Measurements from ENCODE around the gene PIP4K2C.

The PIP4K2C gene

GRCh38 chr12:57574795-57575194 is 16.2 kb upstream of the PIP4K2C start:
- WGBS (ENCODE audit: extremely low coverage, insufficient coverage, low lambda C conversion rate): no CpG with 5 or more reads among the region's 10 CpGs

GRCh38 chr12:57575771-57576612 is 15.0 kb upstream of the PIP4K2C start:
- Histone ChIP-seq H3K27ac (ENCODE audit: low read depth, low read length) (no peak overlapping the region), H4K5ac (ENCODE audit: low read length) (no peak overlapping the region), H3K4me1 (ENCODE audit: control insufficient read depth, low read depth, low read length) (no peaks in the 10 kb centered on the region), H3K27me3 (ENCODE audit: insufficient read depth, low read length, poor library complexity) (no peaks in the 10 kb centered on the region), H2BK5ac (ENCODE audit: low read length) (no peak overlapping the region), H3K4me3 (ENCODE audit: low read length) (no peak overlapping the region), H2AK5ac (ENCODE audit: low read length) (no peak overlapping the region), H4K8ac (ENCODE audit: low read depth, low read length) (no peak overlapping the region), H3K18ac (ENCODE audit: low read length) (no peak overlapping the region), H3K36me3 (ENCODE audit: control insufficient read depth, insufficient read depth, low read length) (peaks cover 4% of the 10 kb centered on the region), H3K4ac (ENCODE audit: low read depth, low read length) (no peak overlapping the region), H3K79me2 (ENCODE audit: control insufficient read depth, insufficient read depth, low read length) (no peaks in the 10 kb centered on the region), H2BK120ac (ENCODE audit: low read depth, low read length) (no peak overlapping the region), H2BK15ac (replicated peaks; ENCODE audit: low read depth) (no peak overlapping the region), H3K56ac (ENCODE audit: low read length) (no peak overlapping the region), H3K79me1 (ENCODE audit: low read length) (no peaks in the 10 kb centered on the region), H3K23ac (ENCODE audit: low read length) (no peak overlapping the region), H3K4me2 (ENCODE audit: low read length) (no peak overlapping the region), H3K9ac (ENCODE audit: low read length) (no peak overlapping the region)
- no CpG with 5 or more reads among the region's 12 CpGs for WGBS (ENCODE audit: extremely low coverage, insufficient coverage, low lambda C conversion rate)
- no peak for DNase-seq

More at GRCh38 chr12:57574795-57575194, 16.2 kb upstream of the PIP4K2C start:
- no peak overlapping the region for H4K8ac ChIP-seq (ENCODE audit: low read depth, low read length)
- no peak overlapping the region for H3K4me3 ChIP-seq (ENCODE audit: low read length)
- H3K27me3 ChIP-seq (ENCODE audit: insufficient read depth, low read length, poor library complexity): no peaks in the 10 kb centered on the region
- H3K56ac ChIP-seq (ENCODE audit: low read length): no peak overlapping the region
- H3K4me2 ChIP-seq (ENCODE audit: low read length): no peak overlapping the region
- no peak overlapping the region for H3K9ac ChIP-seq (ENCODE audit: low read length)
- no peak overlapping the region for H3K18ac ChIP-seq (ENCODE audit: low read length)
- H3K4ac ChIP-seq (ENCODE audit: low read depth, low read length): no peak overlapping the region
- H3K23ac ChIP-seq (ENCODE audit: low read length): no peak overlapping the region
- H2AK5ac ChIP-seq (ENCODE audit: low read length): no peak overlapping the region
- no peak overlapping the region for H2BK120ac ChIP-seq (ENCODE audit: low read depth, low read length)
- no peak overlapping the region for H3K27ac ChIP-seq (ENCODE audit: low read depth, low read length)
- H3K79me2 ChIP-seq (ENCODE audit: control insufficient read depth, insufficient read depth, low read length): no peaks in the 10 kb centered on the region
- no peak for DNase-seq
- no peaks in the 10 kb centered on the region for H3K79me1 ChIP-seq (ENCODE audit: low read length)
- H4K5ac ChIP-seq (ENCODE audit: low read length): no peak overlapping the region
- H2BK15ac ChIP-seq (replicated peaks; ENCODE audit: low read depth): no peak overlapping the region
- no peak overlapping the region for H2BK5ac ChIP-seq (ENCODE audit: low read length)
- H3K4me1 ChIP-seq (ENCODE audit: control insufficient read depth, low read depth, low read length): no peaks in the 10 kb centered on the region
- H3K36me3 ChIP-seq (ENCODE audit: control insufficient read depth, insufficient read depth, low read length): peaks cover 4% of the 10 kb centered on the region

GRCh38 chr12:57576613-57577160 is 14.3 kb upstream of the PIP4K2C start:
- no peak overlapping the region for H4K8ac ChIP-seq (ENCODE audit: low read depth, low read length)
- H3K4ac ChIP-seq (ENCODE audit: low read depth, low read length): no peak overlapping the region
- no peaks in the 10 kb centered on the region for H3K27me3 ChIP-seq (ENCODE audit: insufficient read depth, low read length, poor library complexity)
- H3K4me1 ChIP-seq (ENCODE audit: control insufficient read depth, low read depth, low read length): no peaks in the 10 kb centered on the region
- H3K27ac ChIP-seq (ENCODE audit: low read depth, low read length): no peak overlapping the region
- no peak overlapping the region for H2BK120ac ChIP-seq (ENCODE audit: low read depth, low read length)
- no peaks in the 10 kb centered on the region for H3K79me2 ChIP-seq (ENCODE audit: control insufficient read depth, insufficient read depth, low read length)
- no peak overlapping the region for H2BK5ac ChIP-seq (ENCODE audit: low read length)
- no peak overlapping the region for H3K18ac ChIP-seq (ENCODE audit: low read length)
- H3K36me3 ChIP-seq (ENCODE audit: control insufficient read depth, insufficient read depth, low read length): peaks cover 4% of the 10 kb centered on the region
- H3K4me2 ChIP-seq (ENCODE audit: low read length): no peak overlapping the region
- H2BK15ac ChIP-seq (replicated peaks; ENCODE audit: low read depth): no peak overlapping the region
- H3K4me3 ChIP-seq (ENCODE audit: low read length): no peak overlapping the region
- no peak overlapping the region for H2AK5ac ChIP-seq (ENCODE audit: low read length)
- H4K5ac ChIP-seq (ENCODE audit: low read length): no peak overlapping the region
- no peak overlapping the region for H3K9ac ChIP-seq (ENCODE audit: low read length)
- DNase-seq: no peak
- H3K23ac ChIP-seq (ENCODE audit: low read length): no peak overlapping the region
- H3K56ac ChIP-seq (ENCODE audit: low read length): no peak overlapping the region
- no CpG with 5 or more reads among the region's 9 CpGs for WGBS (ENCODE audit: extremely low coverage, insufficient coverage, low lambda C conversion rate)
- no peaks in the 10 kb centered on the region for H3K79me1 ChIP-seq (ENCODE audit: low read length)

- Histone ChIP-seq H3K27ac (ENCODE audit: low read depth, low read length) (no peak overlapping the region), H3K56ac (ENCODE audit: low read length) (no peak overlapping the region), H3K4me3 (ENCODE audit: low read length) (no peak overlapping the region), H3K9ac (ENCODE audit: low read length) (no peak overlapping the region), H2AK5ac (ENCODE audit: low read length) (no peak overlapping the region), H3K23ac (ENCODE audit: low read length) (no peak overlapping the region), H3K4ac (ENCODE audit: low read depth, low read length) (no peak overlapping the region), H3K36me3 (ENCODE audit: control insufficient read depth, insufficient read depth, low read length) (peaks cover 1% of the 10 kb centered on the region), H4K5ac (ENCODE audit: low read length) (no peak overlapping the region), H3K4me1 (ENCODE audit: control insufficient read depth, low read depth, low read length) (no peaks in the 10 kb centered on the region), H4K8ac (ENCODE audit: low read depth, low read length) (no peak overlapping the region), H3K27me3 (ENCODE audit: insufficient read depth, low read length, poor library complexity) (no peaks in the 10 kb centered on the region), H3K4me2 (ENCODE audit: low read length) (no peak overlapping the region), H3K79me1 (ENCODE audit: low read length) (no peaks in the 10 kb centered on the region), H3K18ac (ENCODE audit: low read length) (no peak overlapping the region), H3K79me2 (ENCODE audit: control insufficient read depth, insufficient read depth, low read length) (no peaks in the 10 kb centered on the region), H2BK5ac (ENCODE audit: low read length) (no peak overlapping the region), H2BK15ac (replicated peaks; ENCODE audit: low read depth) (no peak overlapping the region), H2BK120ac (ENCODE audit: low read depth, low read length) (no peak overlapping the region)
- WGBS (ENCODE audit: extremely low coverage, insufficient coverage, low lambda C conversion rate): no CpG with 5 or more reads among the region's 12 CpGs
- no peak for DNase-seq
Measured at GRCh38 chr12:57577981-57578758, 12.8 kb upstream of the PIP4K2C start.

GRCh38 chr12:57579011-57579410 is 12.0 kb upstream of the PIP4K2C start:
- Histone ChIP-seq H3K23ac (ENCODE audit: low read length) (no peak overlapping the region), H2BK5ac (ENCODE audit: low read length) (no peak overlapping the region), H3K4me1 (ENCODE audit: control insufficient read depth, low read depth, low read length) (peaks cover 2% of the 10 kb centered on the region), H2BK120ac (ENCODE audit: low read depth, low read length) (no peak overlapping the region), H4K8ac (ENCODE audit: low read depth, low read length) (no peak overlapping the region), H3K4ac (ENCODE audit: low read depth, low read length) (no peak overlapping the region), H3K27ac (ENCODE audit: low read depth, low read length) (no peak overlapping the region), H3K4me3 (ENCODE audit: low read length) (no peak overlapping the region), H3K4me2 (ENCODE audit: low read length) (no peak overlapping the region), H4K5ac (ENCODE audit: low read length) (no peak overlapping the region), H3K79me2 (ENCODE audit: control insufficient read depth, insufficient read depth, low read length) (no peaks in the 10 kb centered on the region), H3K36me3 (ENCODE audit: control insufficient read depth, insufficient read depth, low read length) (peaks cover 1% of the 10 kb centered on the region), H3K18ac (ENCODE audit: low read length) (no peak overlapping the region), H3K56ac (ENCODE audit: low read length) (no peak overlapping the region), H3K79me1 (ENCODE audit: low read length) (no peaks in the 10 kb centered on the region), H3K9ac (ENCODE audit: low read length) (no peak overlapping the region), H2AK5ac (ENCODE audit: low read length) (no peak overlapping the region), H2BK15ac (replicated peaks; ENCODE audit: low read depth) (no peak overlapping the region), H3K27me3 (ENCODE audit: insufficient read depth, low read length, poor library complexity) (no peaks in the 10 kb centered on the region)
- DNase-seq: no peak
- WGBS (ENCODE audit: extremely low coverage, insufficient coverage, low lambda C conversion rate): no CpG with 5 or more reads among the region's 2 CpGs

Data from mesendoderm (in vitro differentiated cells).